ENCODE measurements around the gene RHOT1. TPM values are rescaled to one million over a fixed set of nuclear protein-coding genes. Genes with fewer than 3 reads are reported as not detected.

Gene RHOT1
- polyA plus RNA-seq, 4 donors: 23.2 to 61.5 (median 34.8) TPM

DNA sequence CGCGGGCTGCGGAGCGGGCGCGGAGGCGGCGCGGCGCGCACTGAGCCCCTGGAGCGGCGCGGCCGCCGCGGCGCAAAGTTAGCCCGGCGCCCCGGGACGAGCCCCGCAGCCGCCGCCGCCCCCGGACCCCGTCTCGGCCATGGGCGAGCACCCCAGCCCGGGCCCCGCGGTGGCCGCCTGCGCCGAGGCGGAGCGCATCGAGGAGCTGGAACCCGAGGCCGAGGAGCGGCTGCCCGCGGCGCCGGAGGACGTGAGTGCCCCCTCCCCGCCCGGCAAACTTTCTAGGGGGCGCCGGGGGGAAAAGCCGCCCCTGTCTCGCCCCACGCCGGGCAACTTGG is 123.7 kb downstream of the RHOT1 start:
- Histone ChIP-seq H3K36me3 (ENCODE audit: control insufficient read depth in 3 of 3, insufficient read depth in 2 of 3, low read depth in 1 of 3, low read length in 3 of 3) (no peaks in the 10 kb centered on the region), H3K27me3 (ENCODE audit: control insufficient read depth in 3 of 3, insufficient read depth in 3 of 3, low read length in 3 of 3) (peaks cover 9 to 88% (median 15%) of the 10 kb centered on the region in 3 donors), H3K27ac (ENCODE audit: low read depth in 1 of 3, low read length in 2 of 3) (no peak overlapping the region), H3K4me3 (ENCODE audit: low read depth in 1 of 3, low read length in 3 of 3) (peak overlapping the region; percentile 23 to 59 (median 39)), H3K9me3 (ENCODE audit: control insufficient read depth in 2 of 2, insufficient read depth in 1 of 2, low read depth in 1 of 2, low read length in 1 of 2) (peaks cover 0 to 4% of the 10 kb centered on the region in 2 donors), H3K4me1 (ENCODE audit: control insufficient read depth in 3 of 3, insufficient read depth in 2 of 3, low read depth in 1 of 3, low read length in 2 of 3) (peaks cover 0 to 10% (median 7%) of the 10 kb centered on the region in 3 donors)
- FAIRE-seq (no peak), DNase-seq (no peak)
- WGBS, 3 donors: 0% methylated on average over 5 to 55 of the region's 55 CpGs

DNA sequence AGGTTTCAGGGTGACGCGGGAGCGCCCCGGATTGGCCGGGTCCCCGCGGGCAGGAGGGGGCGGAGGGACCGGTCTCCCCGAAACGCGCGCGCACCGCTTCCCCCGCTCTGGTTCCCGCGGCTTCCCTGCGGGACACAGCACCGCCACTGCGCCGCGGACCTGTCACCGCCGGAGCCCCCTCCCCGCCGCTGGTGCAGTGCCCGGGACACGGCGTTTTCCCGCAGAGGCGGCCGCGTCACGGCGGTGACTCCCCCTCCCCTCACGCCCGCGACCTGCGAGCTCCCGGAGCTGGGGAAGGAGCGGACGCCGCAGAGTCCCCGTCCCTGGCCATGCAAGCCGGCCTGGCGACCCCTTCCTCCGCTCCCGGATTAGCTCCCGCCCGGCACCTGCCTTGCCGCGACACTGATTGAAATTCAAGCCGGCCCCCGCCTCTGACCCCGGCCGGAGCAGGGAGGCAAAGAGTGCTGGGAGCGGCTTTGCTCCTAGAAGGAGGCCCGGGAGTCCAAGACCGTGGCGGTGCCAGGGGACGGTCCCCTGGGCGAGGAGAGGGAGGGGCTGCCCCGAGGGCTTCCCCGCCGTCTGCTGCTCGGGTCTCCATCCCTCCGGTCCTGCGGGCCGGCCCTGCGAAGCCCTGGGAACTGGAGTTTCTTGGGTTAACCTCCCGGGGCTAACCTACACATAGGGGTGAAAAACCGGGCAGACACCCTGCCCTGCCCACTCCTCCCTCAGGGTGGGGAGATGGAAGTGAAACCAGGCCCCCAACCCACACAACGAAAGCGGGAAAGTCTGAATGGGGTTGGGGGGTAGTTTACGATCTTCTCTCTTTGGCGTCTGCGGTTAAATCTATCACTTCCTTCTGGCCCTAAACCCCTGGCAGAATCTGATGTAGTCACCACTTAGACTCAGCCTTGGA is 124.3 kb downstream of the RHOT1 start:
- FAIRE-seq: no peak
- no peak overlapping the region for H3K27ac ChIP-seq (ENCODE audit: low read depth in 1 of 3, low read length in 2 of 3)
- 1% methylated on average over 52 to 78 of the region's 78 CpGs for WGBS, 3 donors

GRCh38 chr17:32267690-32268205 is 125.4 kb downstream of the RHOT1 start:
- Histone ChIP-seq H3K36me3 (ENCODE audit: control insufficient read depth in 3 of 3, insufficient read depth in 2 of 3, low read depth in 1 of 3, low read length in 3 of 3) (no peaks in the 10 kb centered on the region), H3K27ac (ENCODE audit: low read depth in 1 of 3, low read length in 2 of 3) (no peak overlapping the region), H3K9me3 (ENCODE audit: control insufficient read depth in 2 of 2, insufficient read depth in 1 of 2, low read depth in 1 of 2, low read length in 1 of 2) (peaks cover 0 to 4% of the 10 kb centered on the region in 2 donors), H3K4me3 (ENCODE audit: low read depth in 1 of 3, low read length in 3 of 3) (no peak overlapping the region), H3K27me3 (ENCODE audit: control insufficient read depth in 3 of 3, insufficient read depth in 3 of 3, low read length in 3 of 3) (peaks cover 7 to 86% (median 18%) of the 10 kb centered on the region in 3 donors), H3K4me1 (ENCODE audit: control insufficient read depth in 3 of 3, insufficient read depth in 2 of 3, low read depth in 1 of 3, low read length in 2 of 3) (peaks cover 0 to 10% (median 7%) of the 10 kb centered on the region in 3 donors)
- DNase-seq: no peak
- 4 to 16% (median 11%) methylated on average over 10 of the region's 10 CpGs for WGBS, 3 donors
- FAIRE-seq: no peak

More for the DNA sequence above, 124.3 kb downstream of the RHOT1 start:
- Histone ChIP-seq H3K4me3 (ENCODE audit: low read depth in 1 of 3, low read length in 3 of 3) (peak overlapping the region; percentile 23 to 59 (median 39)), H3K36me3 (ENCODE audit: control insufficient read depth in 3 of 3, insufficient read depth in 2 of 3, low read depth in 1 of 3, low read length in 3 of 3) (no peaks in the 10 kb centered on the region), H3K4me1 (ENCODE audit: control insufficient read depth in 3 of 3, insufficient read depth in 2 of 3, low read depth in 1 of 3, low read length in 2 of 3) (peaks cover 0 to 10% (median 7%) of the 10 kb centered on the region in 3 donors), H3K9me3 (ENCODE audit: control insufficient read depth in 2 of 2, insufficient read depth in 1 of 2, low read depth in 1 of 2, low read length in 1 of 2) (peaks cover 0 to 4% of the 10 kb centered on the region in 2 donors), H3K27me3 (ENCODE audit: control insufficient read depth in 3 of 3, insufficient read depth in 3 of 3, low read length in 3 of 3) (peaks cover 9 to 86% (median 15%) of the 10 kb centered on the region in 3 donors)
- DNase-seq: peak in 1 of 2 donors; percentile 38

- FAIRE-seq: no peak
- Histone ChIP-seq H3K27ac (ENCODE audit: low read depth in 1 of 3, low read length in 2 of 3) (no peak overlapping the region), H3K4me1 (ENCODE audit: control insufficient read depth in 3 of 3, insufficient read depth in 2 of 3, low read depth in 1 of 3, low read length in 2 of 3) (peaks cover 0 to 10% (median 7%) of the 10 kb centered on the region in 3 donors), H3K27me3 (ENCODE audit: control insufficient read depth in 3 of 3, insufficient read depth in 3 of 3, low read length in 3 of 3) (peaks cover 7 to 83% (median 18%) of the 10 kb centered on the region in 3 donors), H3K4me3 (ENCODE audit: low read depth in 1 of 3, low read length in 3 of 3) (no peak overlapping the region), H3K9me3 (ENCODE audit: control insufficient read depth in 2 of 2, insufficient read depth in 1 of 2, low read depth in 1 of 2, low read length in 1 of 2) (peaks cover 0 to 4% of the 10 kb centered on the region in 2 donors), H3K36me3 (ENCODE audit: control insufficient read depth in 3 of 3, insufficient read depth in 2 of 3, low read depth in 1 of 3, low read length in 3 of 3) (no peaks in the 10 kb centered on the region)
- 54 to 82% (median 71%) methylated on average over 7 of the region's 7 CpGs for WGBS, 3 donors
- no peak for DNase-seq
Observed at GRCh38 chr17:32268734-32269288, 126.5 kb downstream of the RHOT1 start.

GRCh38 chr17:32269377-32269776 is 127.1 kb downstream of the RHOT1 start:
- Histone ChIP-seq H3K4me1 (ENCODE audit: control insufficient read depth in 3 of 3, insufficient read depth in 2 of 3, low read depth in 1 of 3, low read length in 2 of 3) (peaks cover 0 to 10% (median 7%) of the 10 kb centered on the region in 3 donors), H3K27me3 (ENCODE audit: control insufficient read depth in 3 of 3, insufficient read depth in 3 of 3, low read length in 3 of 3) (peaks cover 7 to 81% (median 18%) of the 10 kb centered on the region in 3 donors), H3K36me3 (ENCODE audit: control insufficient read depth in 3 of 3, insufficient read depth in 2 of 3, low read depth in 1 of 3, low read length in 3 of 3) (no peaks in the 10 kb centered on the region), H3K4me3 (ENCODE audit: low read depth in 1 of 3, low read length in 3 of 3) (no peak overlapping the region), H3K27ac (ENCODE audit: low read depth in 1 of 3, low read length in 2 of 3) (no peak overlapping the region), H3K9me3 (ENCODE audit: control insufficient read depth in 2 of 2, insufficient read depth in 1 of 2, low read depth in 1 of 2, low read length in 1 of 2) (peaks cover 0 to 4% of the 10 kb centered on the region in 2 donors)
- FAIRE-seq (no peak), DNase-seq (no peak)
- 69 to 71% (median 70%) methylated on average over 11 of the region's 11 CpGs for WGBS, 3 donors

- H3K27me3 ChIP-seq (ENCODE audit: control insufficient read depth in 3 of 3, insufficient read depth in 3 of 3, low read length in 3 of 3): peaks cover 0 to 75% (median 16%) of the 10 kb centered on the region in 3 donors
- H3K27ac ChIP-seq (ENCODE audit: low read depth in 1 of 3, low read length in 2 of 3): no peak overlapping the region
- FAIRE-seq: no peak
- 88 to 89% (median 89%) methylated on average over 8 of the region's 8 CpGs for WGBS, 3 donors
- H3K9me3 ChIP-seq (ENCODE audit: control insufficient read depth in 2 of 2, insufficient read depth in 1 of 2, low read depth in 1 of 2, low read length in 1 of 2): no peaks in the 10 kb centered on the region
- no peak for DNase-seq
- H3K4me3 ChIP-seq (ENCODE audit: low read depth in 1 of 3, low read length in 3 of 3): no peak overlapping the region
- peaks cover 0 to 5% (median 3%) of the 10 kb centered on the region in 3 donors for H3K4me1 ChIP-seq (ENCODE audit: control insufficient read depth in 3 of 3, insufficient read depth in 2 of 3, low read depth in 1 of 3, low read length in 2 of 3)
- H3K36me3 ChIP-seq (ENCODE audit: control insufficient read depth in 3 of 3, insufficient read depth in 2 of 3, low read depth in 1 of 3, low read length in 3 of 3): no peaks in the 10 kb centered on the region
Observed at GRCh38 chr17:32271844-32272243, 129.5 kb downstream of the RHOT1 start.

GRCh38 chr17:32274101-32274500 is 131.8 kb downstream of the RHOT1 start:
- Histone ChIP-seq H3K9me3 (ENCODE audit: control insufficient read depth in 2 of 2, insufficient read depth in 1 of 2, low read depth in 1 of 2, low read length in 1 of 2) (no peaks in the 10 kb centered on the region), H3K4me1 (ENCODE audit: control insufficient read depth in 3 of 3, insufficient read depth in 2 of 3, low read depth in 1 of 3, low read length in 2 of 3) (no peaks in the 10 kb centered on the region), H3K36me3 (ENCODE audit: control insufficient read depth in 3 of 3, insufficient read depth in 2 of 3, low read depth in 1 of 3, low read length in 3 of 3) (no peaks in the 10 kb centered on the region), H3K27me3 (ENCODE audit: control insufficient read depth in 3 of 3, insufficient read depth in 3 of 3, low read length in 3 of 3) (peaks cover 0 to 53% (median 7%) of the 10 kb centered on the region in 3 donors), H3K4me3 (ENCODE audit: low read depth in 1 of 3, low read length in 3 of 3) (no peak overlapping the region), H3K27ac (ENCODE audit: low read depth in 1 of 3, low read length in 2 of 3) (no peak overlapping the region)
- DNase-seq: no peak
- FAIRE-seq: no peak
- 58 to 79% (median 73%) methylated on average over 5 of the region's 5 CpGs for WGBS, 3 donors

- peaks cover 0 to 53% (median 2%) of the 10 kb centered on the region in 3 donors for H3K27me3 ChIP-seq (ENCODE audit: control insufficient read depth in 3 of 3, insufficient read depth in 3 of 3, low read length in 3 of 3)
- DNase-seq: no peak
- WGBS, 3 donors: 75 to 89% (median 86%) methylated on average over 6 of the region's 6 CpGs
Observed at GRCh38 chr17:32274643-32275042, 132.3 kb downstream of the RHOT1 start.

More at GRCh38 chr17:32274643-32275042, 132.3 kb downstream of the RHOT1 start:
- Histone ChIP-seq H3K36me3 (ENCODE audit: control insufficient read depth in 3 of 3, insufficient read depth in 2 of 3, low read depth in 1 of 3, low read length in 3 of 3) (no peaks in the 10 kb centered on the region), H3K4me3 (ENCODE audit: low read depth in 1 of 3, low read length in 3 of 3) (no peak overlapping the region), H3K27ac (ENCODE audit: low read depth in 1 of 3, low read length in 2 of 3) (no peak overlapping the region), H3K4me1 (ENCODE audit: control insufficient read depth in 3 of 3, insufficient read depth in 2 of 3, low read depth in 1 of 3, low read length in 2 of 3) (no peaks in the 10 kb centered on the region), H3K9me3 (ENCODE audit: control insufficient read depth in 2 of 2, insufficient read depth in 1 of 2, low read depth in 1 of 2, low read length in 1 of 2) (no peaks in the 10 kb centered on the region)
- no peak for FAIRE-seq

All from small intestine (tissue), 7 donors.